Peyer's patch (tissue), 4 donors: Measurements from ENCODE around the gene DDB1.

ENCODE experiments used
- CTCF ChIP-seq, 6 experiments: fragments of 450-650 bp in 4 of 6; fragments of 200-600 bp in 2 of 6; sonication (generic) in 1 of 6; IDR thresholded peaks; one replicate each; pipeline ENCODE4 v1.5.1; 2017 to 2019; ENCODE audit warnings: antibody characterized with exemption in 6 of 6, mild to moderate bottlenecking in 3 of 6, moderate library complexity in 1 of 6
- POLR2A ChIP-seq, 2 donors: fragments of 450-650 bp; IDR thresholded peaks; one replicate each; pipeline ENCODE4 v1.5.1; 2017; ENCODE audit warnings: antibody characterized with exemption in 2 of 2, mild to moderate bottlenecking in 2 of 2, moderate library complexity in 2 of 2

GRCh38 chr11:61277186-61278000 lies 55.5 kb downstream of the DDB1 start:
- no peak for TF ChIP-seq POLR2A (IDR thresholded peaks at IDR 0.05)
- TF ChIP-seq CTCF (IDR thresholded peaks at IDR 0.05), result no peak
